Liver (tissue), 3 donors: ENCODE measurements around the gene PYHIN1.

Source experiments
- EGR1 ChIP-seq, 2 donors: IDR thresholded peaks; 2 replicates each; pipeline ENCODE4 v1.6.1; 2016 to 2018; ENCODE audit warnings: antibody characterized with exemption in 2 of 2, low read depth in 2 of 2
- FOXA2 ChIP-seq: IDR thresholded peaks from 2 replicates; pipeline ENCODE4 v1.6.1; 2016; ENCODE audit warnings: antibody characterized with exemption
- GABPA ChIP-seq, 2 donors: IDR thresholded peaks in 1 of 2; conservative IDR thresholded peaks in 1 of 2; 2 replicates each; pipeline ENCODE4 v1.6.1; 2016; ENCODE audit warnings: antibody characterized with exemption in 2 of 2, mild to moderate bottlenecking in 1 of 2, moderate library complexity in 1 of 2
- HNF4A ChIP-seq, 2 donors: conservative IDR thresholded peaks; 2 replicates each; pipeline ENCODE4 v1.6.1; 2016; ENCODE audit warnings: antibody characterized with exemption in 2 of 2, mild to moderate bottlenecking in 2 of 2
- SP1 ChIP-seq: IDR thresholded peaks from 2 replicates; pipeline ENCODE4 v1.6.1; 2018; ENCODE audit warnings: antibody characterized with exemption, mild to moderate bottlenecking
- TAF1 ChIP-seq: conservative IDR thresholded peaks from 2 replicates; pipeline ENCODE4 v1.6.1; 2016; ENCODE audit warnings: antibody characterized with exemption, mild to moderate bottlenecking
- YY1 ChIP-seq: IDR thresholded peaks from 2 replicates; pipeline ENCODE4 v1.6.1; 2016; ENCODE audit warnings: antibody characterized with exemption, mild to moderate bottlenecking
- ZBTB33 ChIP-seq: IDR thresholded peaks from 2 replicates; pipeline ENCODE4 v1.6.1; 2016; ENCODE audit warnings: antibody characterized with exemption
- TF ChIP-seq, protein P1 (sequence below): IDR thresholded peaks from 2 replicates; pipeline ENCODE4 v1.6.1; 2016; ENCODE audit warnings: antibody characterized with exemption
- TF ChIP-seq, protein P2 (sequence below): fragments of 150-350 bp; IDR thresholded peaks from 2 replicates; pipeline ENCODE4 v1.5.1; 2017; ENCODE audit warnings: improper control_type of control experiment, low read depth, low read length; ENCODE audit not compliant: missing input control
- TF ChIP-seq, protein P3 (sequence below): IDR thresholded peaks from 2 replicates; pipeline ENCODE4 v1.6.1; 2016; ENCODE audit warnings: antibody characterized with exemption, mild to moderate bottlenecking
- donor health status: healthy.
- donor health status: healthy.

- TF ChIP-seq TAF1, result no peak
- TF ChIP-seq, protein P1, sequence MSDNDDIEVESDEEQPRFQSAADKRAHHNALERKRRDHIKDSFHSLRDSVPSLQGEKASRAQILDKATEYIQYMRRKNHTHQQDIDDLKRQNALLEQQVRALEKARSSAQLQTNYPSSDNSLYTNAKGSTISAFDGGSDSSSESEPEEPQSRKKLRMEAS, result no peak
- TF ChIP-seq, protein P2, sequence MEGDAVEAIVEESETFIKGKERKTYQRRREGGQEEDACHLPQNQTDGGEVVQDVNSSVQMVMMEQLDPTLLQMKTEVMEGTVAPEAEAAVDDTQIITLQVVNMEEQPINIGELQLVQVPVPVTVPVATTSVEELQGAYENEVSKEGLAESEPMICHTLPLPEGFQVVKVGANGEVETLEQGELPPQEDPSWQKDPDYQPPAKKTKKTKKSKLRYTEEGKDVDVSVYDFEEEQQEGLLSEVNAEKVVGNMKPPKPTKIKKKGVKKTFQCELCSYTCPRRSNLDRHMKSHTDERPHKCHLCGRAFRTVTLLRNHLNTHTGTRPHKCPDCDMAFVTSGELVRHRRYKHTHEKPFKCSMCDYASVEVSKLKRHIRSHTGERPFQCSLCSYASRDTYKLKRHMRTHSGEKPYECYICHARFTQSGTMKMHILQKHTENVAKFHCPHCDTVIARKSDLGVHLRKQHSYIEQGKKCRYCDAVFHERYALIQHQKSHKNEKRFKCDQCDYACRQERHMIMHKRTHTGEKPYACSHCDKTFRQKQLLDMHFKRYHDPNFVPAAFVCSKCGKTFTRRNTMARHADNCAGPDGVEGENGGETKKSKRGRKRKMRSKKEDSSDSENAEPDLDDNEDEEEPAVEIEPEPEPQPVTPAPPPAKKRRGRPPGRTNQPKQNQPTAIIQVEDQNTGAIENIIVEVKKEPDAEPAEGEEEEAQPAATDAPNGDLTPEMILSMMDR, result no peak
- TF ChIP-seq GABPA (IDR thresholded peaks at IDR 0.05 in 1 of 2, conservative IDR thresholded peaks at IDR 0.05 in 1 of 2), result no peak
- no peak for TF ChIP-seq EGR1 (IDR thresholded peaks at IDR 0.05; ENCODE audit: low read depth in 2 of 2)
- TF ChIP-seq YY1, result no peak
- TF ChIP-seq FOXA2, result no peak
- no peak for TF ChIP-seq HNF4A (conservative IDR thresholded peaks at IDR 0.05)
- TF ChIP-seq, protein P3, sequence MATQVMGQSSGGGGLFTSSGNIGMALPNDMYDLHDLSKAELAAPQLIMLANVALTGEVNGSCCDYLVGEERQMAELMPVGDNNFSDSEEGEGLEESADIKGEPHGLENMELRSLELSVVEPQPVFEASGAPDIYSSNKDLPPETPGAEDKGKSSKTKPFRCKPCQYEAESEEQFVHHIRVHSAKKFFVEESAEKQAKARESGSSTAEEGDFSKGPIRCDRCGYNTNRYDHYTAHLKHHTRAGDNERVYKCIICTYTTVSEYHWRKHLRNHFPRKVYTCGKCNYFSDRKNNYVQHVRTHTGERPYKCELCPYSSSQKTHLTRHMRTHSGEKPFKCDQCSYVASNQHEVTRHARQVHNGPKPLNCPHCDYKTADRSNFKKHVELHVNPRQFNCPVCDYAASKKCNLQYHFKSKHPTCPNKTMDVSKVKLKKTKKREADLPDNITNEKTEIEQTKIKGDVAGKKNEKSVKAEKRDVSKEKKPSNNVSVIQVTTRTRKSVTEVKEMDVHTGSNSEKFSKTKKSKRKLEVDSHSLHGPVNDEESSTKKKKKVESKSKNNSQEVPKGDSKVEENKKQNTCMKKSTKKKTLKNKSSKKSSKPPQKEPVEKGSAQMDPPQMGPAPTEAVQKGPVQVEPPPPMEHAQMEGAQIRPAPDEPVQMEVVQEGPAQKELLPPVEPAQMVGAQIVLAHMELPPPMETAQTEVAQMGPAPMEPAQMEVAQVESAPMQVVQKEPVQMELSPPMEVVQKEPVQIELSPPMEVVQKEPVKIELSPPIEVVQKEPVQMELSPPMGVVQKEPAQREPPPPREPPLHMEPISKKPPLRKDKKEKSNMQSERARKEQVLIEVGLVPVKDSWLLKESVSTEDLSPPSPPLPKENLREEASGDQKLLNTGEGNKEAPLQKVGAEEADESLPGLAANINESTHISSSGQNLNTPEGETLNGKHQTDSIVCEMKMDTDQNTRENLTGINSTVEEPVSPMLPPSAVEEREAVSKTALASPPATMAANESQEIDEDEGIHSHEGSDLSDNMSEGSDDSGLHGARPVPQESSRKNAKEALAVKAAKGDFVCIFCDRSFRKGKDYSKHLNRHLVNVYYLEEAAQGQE, result no peak
- no peak for TF ChIP-seq SP1
- TF ChIP-seq ZBTB33, result no peak
Measured at GRCh38 chr1:158984386-158984785, 53.0 kb downstream of the PYHIN1 start.
